Transverse colon (tissue), 4 donors: ENCODE results near the gene MPV17. TPM values are rescaled to one million over a fixed set of nuclear protein-coding genes. Genes with fewer than 3 reads are reported as not detected.

Source experiments
- DNase-seq: peaks from one replicate; pipeline ENCODE4 v3.0.0-alpha.2; 2019
- H3K27ac ChIP-seq, 4 donors: fragments of 200-600 bp; sonication (generic); 2 replicates each; pipeline ENCODE4 v1.5.1; 2016 to 2018; ENCODE audit warnings: inconsistent platforms in 4 of 4
- H3K27me3 ChIP-seq: fragments of 200-600 bp; sonication (generic); 2 replicates; pipeline ENCODE4 v1.5.1; 2017; ENCODE audit warnings: inconsistent platforms
- H3K36me3 ChIP-seq, 4 donors: fragments of 200-600 bp; sonication (generic); 2 replicates each; pipeline ENCODE4 v1.5.1; 2017 to 2019; ENCODE audit warnings: inconsistent platforms in 4 of 4
- H3K4me1 ChIP-seq, 4 donors: fragments of 200-600 bp; sonication (generic); 2 replicates each; pipeline ENCODE4 v1.5.1; 2017 to 2020; ENCODE audit warnings: inconsistent platforms in 4 of 4
- H3K4me3 ChIP-seq, 4 donors: fragments of 200-600 bp; sonication (generic); 1 replicate in 1 of 4; 2 replicates in 3 of 4; pipeline versions ENCODE4 v1.5.1 to v1.6.1; 2017 to 2019; ENCODE audit warnings: inconsistent platforms in 4 of 4
- H3K9me3 ChIP-seq, 2 donors: fragments of 200-600 bp; sonication (generic); 2 replicates each; pipeline ENCODE4 v1.5.1; 2017 to 2019; ENCODE audit warnings: inconsistent platforms in 2 of 2
- EP300 ChIP-seq: sonication (generic); formaldehyde crosslinking; IDR thresholded peaks from one replicate; pipeline ENCODE4 v1.6.1; 2017; ENCODE audit warnings: antibody characterized with exemption, low read depth
- POLR2A ChIP-seq: fragments of 450-650 bp; IDR thresholded peaks from one replicate; pipeline ENCODE4 v1.6.1; 2016; ENCODE audit warnings: antibody characterized with exemption, mild to moderate bottlenecking, moderate library complexity
- POLR2AphosphoS5 ChIP-seq, 3 donors: sonication (generic); formaldehyde crosslinking; IDR thresholded peaks; one replicate each; pipeline ENCODE4 v1.6.1; 2016; ENCODE audit warnings: antibody characterized with exemption in 3 of 3
- WGBS, 2 donors: methylation state at CpG; one replicate each; pipeline ENCODE4 v1.1.5; 2018; ENCODE audit warnings: low coverage in 1 of 2; 5-methylcytosine and 5-hydroxymethylcytosine counted together
- in situ Hi-C, 4 donors: fragments of 200-750 bp; cut with MboI; loops; one replicate each; pipeline versions ENCODE4 v1.15.0 to v1.15.1; 2017; ENCODE audit warnings: low sequenced_read_pairs in 3 of 4, low pct_ligation_motif_present in 1 of 4, low pct_unique_long_range_greater_than_20kb in 1 of 4
- intact Hi-C: fragments of 100-400 bp; cut with DNase I; formaldehyde crosslinking; loops from one replicate; pipeline ENCODE4 v1.15.1; 2023; ENCODE audit warnings: low total_unique reads
- total RNA-seq, 4 donors: library from RNA; depleted of rRNA; stranded (reverse); fragments of >200 nt; gene quantifications; one replicate each; pipeline ENCODE4 v1.1.0, GENCODE V29; 2016
- TF ChIP-seq, protein P1 (sequence below), 5 experiments: fragments of 200-600 bp in 3 of 5; fragments of 450-650 bp in 2 of 5; sonication (generic) in 3 of 5; IDR thresholded peaks; 1 replicate in 2 of 5; 2 replicates in 3 of 5; pipeline ENCODE4 v1.5.1; 2016 to 2017; ENCODE audit warnings: antibody characterized with exemption in 5 of 5, inconsistent platforms in 3 of 5, mild to moderate bottlenecking in 2 of 5, moderate library complexity in 1 of 5

MPV17 gene
- total RNA-seq, 4 donors from 2014 or later, result 34.4 to 53.8 (median 38.3) TPM

- in situ Hi-C loops (loop anchor here in 3 of 4 donors (25.0 kb wide), 1 partner anchor 330 kb away; the partner anchor contains the start of gene MAPRE3 (in 3 of the 3)), intact Hi-C loops (no loop called here)
- Histone ChIP-seq H3K9me3 (no peaks in the 10 kb centered on the region), H3K27ac (no peak overlapping the region), H3K4me3 (no peak overlapping the region), H3K27me3 (peaks cover 41% of the 10 kb centered on the region), H3K4me1 (no peaks in the 10 kb centered on the region), H3K36me3 (no peaks in the 10 kb centered on the region)
- WGBS, 2 donors, result 50 to 53% methylated on average over 1 to 6 of the region's 6 CpGs
- no peak for DNase-seq
- TF ChIP-seq POLR2AphosphoS5 (IDR thresholded peaks at IDR 0.05) (no peak), POLR2A (no peak)
- TF ChIP-seq, protein P1, sequence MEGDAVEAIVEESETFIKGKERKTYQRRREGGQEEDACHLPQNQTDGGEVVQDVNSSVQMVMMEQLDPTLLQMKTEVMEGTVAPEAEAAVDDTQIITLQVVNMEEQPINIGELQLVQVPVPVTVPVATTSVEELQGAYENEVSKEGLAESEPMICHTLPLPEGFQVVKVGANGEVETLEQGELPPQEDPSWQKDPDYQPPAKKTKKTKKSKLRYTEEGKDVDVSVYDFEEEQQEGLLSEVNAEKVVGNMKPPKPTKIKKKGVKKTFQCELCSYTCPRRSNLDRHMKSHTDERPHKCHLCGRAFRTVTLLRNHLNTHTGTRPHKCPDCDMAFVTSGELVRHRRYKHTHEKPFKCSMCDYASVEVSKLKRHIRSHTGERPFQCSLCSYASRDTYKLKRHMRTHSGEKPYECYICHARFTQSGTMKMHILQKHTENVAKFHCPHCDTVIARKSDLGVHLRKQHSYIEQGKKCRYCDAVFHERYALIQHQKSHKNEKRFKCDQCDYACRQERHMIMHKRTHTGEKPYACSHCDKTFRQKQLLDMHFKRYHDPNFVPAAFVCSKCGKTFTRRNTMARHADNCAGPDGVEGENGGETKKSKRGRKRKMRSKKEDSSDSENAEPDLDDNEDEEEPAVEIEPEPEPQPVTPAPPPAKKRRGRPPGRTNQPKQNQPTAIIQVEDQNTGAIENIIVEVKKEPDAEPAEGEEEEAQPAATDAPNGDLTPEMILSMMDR (IDR thresholded peaks at IDR 0.05), result no peak
These were observed 31.0 kb downstream of the MPV17 start for GRCh38 chr2:27291865-27292264.

DNA sequence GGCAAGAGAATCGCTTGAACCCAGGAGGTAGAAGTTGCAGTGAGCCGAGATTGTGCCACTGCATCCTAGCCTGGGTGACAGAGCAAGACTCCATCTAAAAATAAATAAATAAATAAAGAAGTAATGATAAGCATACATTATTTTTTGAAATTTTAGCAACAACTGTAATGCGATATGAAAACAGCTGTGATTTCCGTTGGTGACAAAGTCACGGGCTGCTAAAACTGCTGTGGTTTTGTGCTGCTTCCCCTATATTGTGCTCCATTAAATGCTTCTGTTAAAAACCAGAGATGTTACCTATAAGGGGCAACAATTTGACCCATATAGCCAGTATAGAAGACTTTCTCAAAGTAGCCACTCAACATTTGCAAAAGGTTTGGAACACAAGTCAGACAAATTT is 32.3 kb downstream of the MPV17 start:
- Histone ChIP-seq H3K27ac (no peak overlapping the region), H3K9me3 (no peaks in the 10 kb centered on the region), H3K27me3 (peaks cover 47% of the 10 kb centered on the region), H3K36me3 (no peaks in the 10 kb centered on the region), H3K4me1 (no peaks in the 10 kb centered on the region), H3K4me3 (no peak overlapping the region)
- TF ChIP-seq POLR2A, result no peak
- TF ChIP-seq POLR2AphosphoS5 (IDR thresholded peaks at IDR 0.05), result no peak
- no peak for TF ChIP-seq EP300
- TF ChIP-seq, protein P1 (IDR thresholded peaks at IDR 0.05), result no peak
- DNase-seq, result no peak
- intact Hi-C loops, result no loop called here
- WGBS, 2 donors, result 60 to 80% methylated on average over 1 to 5 of the region's 5 CpGs
- in situ Hi-C loops, result loop anchor here in 3 of 4 donors (25.0 kb wide), 1 partner anchor 328 kb away; the partner anchor contains the start of gene MAPRE3 (in 3 of the 3)

DNA sequence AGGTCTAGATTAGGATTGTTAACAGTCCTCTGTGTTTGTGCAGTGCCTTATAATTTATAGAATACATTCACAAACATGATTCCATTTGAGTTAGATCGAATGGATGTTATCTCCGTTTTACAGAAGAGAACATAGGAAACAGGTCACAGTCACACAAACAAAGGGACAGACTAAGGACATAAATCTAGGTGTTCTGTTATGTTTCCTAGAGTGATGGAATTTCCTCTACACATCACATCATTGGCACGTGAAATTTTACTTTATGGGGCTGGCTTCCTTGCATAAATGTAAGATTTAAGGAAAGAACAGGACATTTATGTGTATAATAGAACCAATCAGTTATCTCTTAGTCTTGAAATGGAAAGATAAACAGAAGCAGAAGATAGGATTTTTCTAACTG is 34.3 kb downstream of the MPV17 start:
- H3K36me3 ChIP-seq, result no peaks in the 10 kb centered on the region
- H3K4me1 ChIP-seq, result no peaks in the 10 kb centered on the region
- TF ChIP-seq POLR2A (no peak), POLR2AphosphoS5 (IDR thresholded peaks at IDR 0.05) (no peak), EP300 (no peak)
- TF ChIP-seq, protein P1 (IDR thresholded peaks at IDR 0.05), result no peak
- H3K9me3 ChIP-seq, result no peaks in the 10 kb centered on the region
- 34 to 36% methylated on average over 3 of the region's 3 CpGs for WGBS, 2 donors
- DNase-seq, result no peak
- H3K4me3 ChIP-seq, result no peak overlapping the region
- H3K27ac ChIP-seq, result no peak overlapping the region
- intact Hi-C loops, result loop anchor here (10.0 kb wide), 1 partner anchor 324 kb away; no protein-coding TSS in a partner anchor
- peaks cover 55% of the 10 kb centered on the region for H3K27me3 ChIP-seq
- in situ Hi-C loops, result loop anchor here in 3 of 4 donors (10.0 to 25.0 kb wide), 2 partner anchors 184 to 326 kb away; partner anchors contain the start of gene MAPRE3 (in 3 of the 3)

DNA sequence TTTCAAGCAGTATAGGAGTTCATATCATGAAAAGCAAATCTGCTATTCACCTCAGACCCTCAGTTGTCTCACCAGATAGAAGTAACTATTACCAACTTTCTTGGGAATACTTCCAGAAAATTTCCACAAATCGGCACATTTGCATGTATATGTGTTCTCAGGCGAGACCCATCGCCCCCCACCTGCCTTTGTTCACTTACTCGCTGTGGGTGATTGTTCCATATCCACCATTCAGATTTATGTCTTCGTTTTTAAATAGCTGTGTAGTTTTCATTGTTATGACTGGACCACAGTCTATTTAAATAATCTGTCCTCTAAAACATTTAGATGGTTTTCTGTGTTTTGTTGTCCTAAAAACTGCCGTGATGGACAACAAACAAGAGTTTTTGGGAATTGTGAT is 37.4 kb downstream of the MPV17 start:
- H3K27me3 ChIP-seq, result peaks cover 59% of the 10 kb centered on the region
- H3K36me3 ChIP-seq, result no peaks in the 10 kb centered on the region
- no peak overlapping the region for H3K4me3 ChIP-seq
- DNase-seq, result no peak
- in situ Hi-C loops, result loop anchor here in 3 of 4 donors (10.0 to 25.0 kb wide), 2 partner anchors 181 to 323 kb away; partner anchors contain the start of gene MAPRE3 (in 3 of the 3)
- no peaks in the 10 kb centered on the region for H3K9me3 ChIP-seq
- 78 to 91% methylated on average over 5 to 6 of the region's 6 CpGs for WGBS, 2 donors
- intact Hi-C loops, result loop anchor here (10.0 kb wide), 1 partner anchor 321 kb away; no protein-coding TSS in a partner anchor
- no peak overlapping the region for H3K27ac ChIP-seq
- no peaks in the 10 kb centered on the region for H3K4me1 ChIP-seq
- TF ChIP-seq, protein P1 (IDR thresholded peaks at IDR 0.05), result no peak
- TF ChIP-seq EP300 (no peak), POLR2AphosphoS5 (IDR thresholded peaks at IDR 0.05) (no peak), POLR2A (no peak)
